Measurements from ENCODE around the gene ENAH.
A peak's percentile ranks its signal among the peaks of the same experiment; 100 is the strongest.
"Not testable (repeated sequence)": the region's sequence is repeated elsewhere in the genome, so short reads cannot be mapped to it uniquely, and the experiment has no call there.

Gene ENAH

DNA sequence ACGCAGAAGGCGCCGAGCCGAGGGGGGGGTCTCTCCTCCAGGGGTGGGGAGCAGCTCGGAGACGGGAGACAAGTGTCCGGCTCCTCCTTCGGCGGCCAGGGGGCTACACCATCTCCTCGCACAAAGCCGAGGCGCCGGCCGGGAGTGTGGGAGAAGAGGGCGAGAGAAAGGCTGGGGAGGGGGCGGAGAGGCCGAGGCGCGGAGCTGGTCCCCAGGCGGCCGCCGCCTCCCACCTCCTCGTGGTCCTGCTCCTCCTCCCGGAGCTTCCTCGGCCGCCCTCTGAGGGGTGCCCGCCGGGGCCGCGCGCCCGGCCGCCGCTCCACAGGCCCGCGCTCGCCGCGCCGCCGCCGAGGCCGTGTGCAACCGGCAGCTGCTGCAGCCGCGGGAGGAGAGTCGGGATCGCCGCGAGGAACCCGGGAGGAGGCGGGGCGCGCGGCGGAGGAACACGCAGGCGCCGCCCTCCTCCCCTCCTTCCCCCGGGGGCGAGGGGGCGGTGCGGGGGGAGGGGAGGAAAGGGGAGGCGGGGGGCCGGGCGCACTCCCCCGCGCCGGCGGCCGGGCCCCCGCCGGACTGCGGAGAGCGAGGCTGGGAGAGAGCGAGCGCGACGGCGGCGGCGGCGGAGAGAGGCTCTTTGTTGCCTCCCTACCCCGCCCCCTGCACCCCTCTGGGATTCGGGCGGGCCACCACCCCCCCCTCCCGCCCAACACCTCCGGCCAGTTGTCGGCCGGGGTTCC, at the start of gene ENAH:
Gene ENAH, minus strand, starts transcription at position 395 of the 734 bp plus-strand sequence. CDS start 433 bp downstream, outside the sequence.
- peak; percentile 68 for DNase-seq (ENCODE audit: extremely low read depth, low read depth)
- no peak for TF ChIP-seq CTCF (IDR thresholded peaks at IDR 0.05; ENCODE audit: low read depth, low read length)

DNA sequence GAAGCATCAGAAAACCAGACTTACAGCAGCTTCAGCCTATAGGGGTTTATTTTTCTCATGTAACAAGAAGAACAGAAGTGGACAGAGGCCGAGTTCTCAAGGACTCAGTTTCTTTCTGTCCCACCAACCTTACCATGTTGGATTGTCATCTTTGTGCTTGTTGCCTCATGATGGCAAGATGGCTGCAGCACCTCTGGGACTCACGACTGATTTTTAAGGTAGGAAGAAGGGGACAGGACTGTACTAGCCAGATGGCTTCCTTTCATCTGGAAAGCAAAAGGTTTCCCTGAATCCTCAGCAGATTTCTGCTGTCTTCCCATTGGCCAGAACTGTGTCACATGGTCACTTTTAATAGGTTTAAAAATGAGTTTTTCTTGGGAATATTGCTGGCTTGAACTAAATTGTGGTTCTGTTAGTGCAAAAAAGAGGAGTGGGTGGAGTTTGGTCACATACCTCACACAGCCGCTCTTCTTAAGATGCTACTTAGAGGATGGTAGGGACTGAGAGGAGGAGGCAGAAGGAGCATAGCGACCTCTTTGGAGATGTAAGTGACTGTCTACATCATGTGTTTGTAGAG, 48.1 kb upstream of the ENAH start:
- no peak for TF ChIP-seq CTCF (IDR thresholded peaks at IDR 0.05; ENCODE audit: low read depth, low read length)
- no peak for DNase-seq (ENCODE audit: extremely low read depth, low read depth)

GRCh38 chr1:225700164-225700821, 47.4 kb upstream of the ENAH start:
- no peak for TF ChIP-seq CTCF (IDR thresholded peaks at IDR 0.05; ENCODE audit: low read depth, low read length)
- peak; percentile 92 for DNase-seq (ENCODE audit: extremely low read depth, low read depth)

DNA sequence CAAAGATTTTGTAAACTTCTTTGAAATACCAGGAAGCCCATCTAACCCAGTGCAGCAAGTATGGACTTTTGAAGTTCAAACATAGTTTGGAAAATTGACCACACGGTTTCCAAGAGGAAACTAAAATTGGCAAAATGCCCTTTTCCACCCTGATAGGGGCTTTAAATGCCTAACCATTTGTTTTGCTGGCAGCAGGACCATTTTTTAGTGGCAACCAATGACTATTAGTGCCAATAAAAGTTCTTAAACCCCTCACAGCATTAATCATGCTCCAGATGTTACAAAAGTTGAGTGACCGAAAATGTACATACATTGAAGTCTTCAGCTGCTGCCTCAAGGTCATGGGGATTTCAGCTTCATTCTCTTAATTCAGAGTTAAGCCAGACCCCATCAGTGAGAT, 46.4 kb upstream of the ENAH start:
- TF ChIP-seq CTCF (IDR thresholded peaks at IDR 0.05; ENCODE audit: low read depth, low read length) = no peak
- no peak for DNase-seq (ENCODE audit: extremely low read depth, low read depth)

GRCh38 chr1:225698194-225698593, 45.3 kb upstream of the ENAH start:
- DNase-seq (ENCODE audit: extremely low read depth, low read depth) = not testable (repeated sequence)

DNA sequence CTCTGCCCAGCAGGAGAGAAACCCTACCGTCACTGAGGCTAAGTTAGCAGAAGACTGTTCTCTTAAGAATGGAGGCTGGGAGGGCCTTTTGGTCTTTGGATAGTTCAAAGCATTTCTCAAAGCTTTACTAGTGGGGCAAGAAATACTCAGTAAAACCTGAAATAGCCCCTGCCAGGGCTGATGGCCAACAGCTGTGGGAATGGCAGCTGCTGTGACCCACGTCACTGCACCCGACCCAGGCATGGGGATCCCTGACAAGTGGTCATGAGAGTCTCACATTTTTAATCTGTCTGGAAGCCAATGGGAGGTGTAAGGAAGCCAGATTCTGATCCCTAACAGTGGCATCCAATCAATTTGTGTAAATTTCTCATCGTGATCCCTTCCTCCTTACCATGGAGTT, 44.5 kb upstream of the ENAH start:
- TF ChIP-seq CTCF (IDR thresholded peaks at IDR 0.05; ENCODE audit: low read depth, low read length) = no peak
- DNase-seq (ENCODE audit: extremely low read depth, low read depth) = no peak

DNA sequence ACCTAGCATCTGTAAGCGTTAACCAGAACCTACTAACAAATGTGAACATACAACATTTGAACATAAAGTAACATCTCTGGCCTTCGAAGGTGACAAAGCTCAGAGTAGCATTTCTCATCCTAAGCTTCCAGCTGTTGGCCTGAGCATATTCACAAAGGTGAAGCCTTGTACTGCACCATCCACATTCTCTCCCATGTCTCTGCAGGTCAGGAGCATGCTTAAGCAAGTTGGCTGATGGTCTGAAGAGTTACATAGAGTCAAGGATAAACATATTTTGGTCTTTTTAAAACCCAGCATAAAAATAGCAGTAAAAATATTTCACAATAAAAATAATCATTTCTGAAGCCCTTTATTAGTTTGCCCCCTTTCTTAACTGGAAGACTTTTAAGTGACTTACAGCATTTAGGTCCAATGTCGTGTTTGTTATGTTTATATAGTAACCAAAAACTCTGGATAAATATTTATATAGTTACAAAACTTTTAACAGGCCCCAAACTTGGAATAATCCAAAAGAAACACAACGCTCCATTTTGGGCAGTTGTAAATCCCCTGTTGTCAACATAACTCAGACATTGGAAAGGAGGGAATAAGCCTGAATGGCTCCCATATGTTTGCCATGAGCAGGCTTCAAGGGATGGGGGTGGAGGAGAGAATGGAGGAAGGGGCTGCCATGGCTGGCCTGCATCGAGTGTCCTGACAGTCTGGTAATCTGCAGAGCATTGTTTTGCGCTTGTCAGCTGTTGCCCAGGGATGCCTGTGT, 42.8 kb upstream of the ENAH start:
- TF ChIP-seq CTCF (IDR thresholded peaks at IDR 0.05; ENCODE audit: low read depth, low read length) = no peak
- peak; percentile 24 for DNase-seq (ENCODE audit: extremely low read depth, low read depth)

Data from AG09319 (cell line).